GF-D8 (cell line): Measurements from ENCODE around the gene CCDC159.
"Not testable (repeated sequence)": the region's sequence is repeated elsewhere in the genome, so short reads cannot be mapped to it uniquely, and the experiment has no call there.

ENCODE experiments used
- DNase-seq: peaks from one replicate; lab custom pipeline; 2025; lab: John Stamatoyannopoulos, UW

CCDC159 gene

GRCh38 chr19:11367528-11367927 is 21.2 kb downstream of the CCDC159 start:
- no peak for DNase-seq

DNA sequence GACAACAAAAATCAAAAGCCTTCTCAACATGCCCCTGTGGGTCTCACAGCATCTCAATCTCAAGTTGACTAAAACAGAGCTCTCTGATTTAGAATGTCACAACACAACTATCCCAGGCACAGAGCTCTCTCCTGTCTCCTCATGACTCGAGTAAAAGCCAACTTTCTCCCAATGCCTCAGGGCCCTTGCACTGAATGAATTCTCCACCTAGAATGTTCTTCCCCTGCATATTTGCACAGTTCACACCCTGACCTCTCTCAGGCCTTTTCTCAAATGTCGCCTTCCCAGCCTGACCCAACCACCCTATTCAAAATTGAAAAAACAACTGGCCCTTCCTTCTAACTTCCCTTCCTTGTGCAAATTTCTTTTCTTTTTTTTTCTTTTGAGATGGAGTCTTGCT is 24.4 kb downstream of the CCDC159 start:
- DNase-seq, result no peak

DNA sequence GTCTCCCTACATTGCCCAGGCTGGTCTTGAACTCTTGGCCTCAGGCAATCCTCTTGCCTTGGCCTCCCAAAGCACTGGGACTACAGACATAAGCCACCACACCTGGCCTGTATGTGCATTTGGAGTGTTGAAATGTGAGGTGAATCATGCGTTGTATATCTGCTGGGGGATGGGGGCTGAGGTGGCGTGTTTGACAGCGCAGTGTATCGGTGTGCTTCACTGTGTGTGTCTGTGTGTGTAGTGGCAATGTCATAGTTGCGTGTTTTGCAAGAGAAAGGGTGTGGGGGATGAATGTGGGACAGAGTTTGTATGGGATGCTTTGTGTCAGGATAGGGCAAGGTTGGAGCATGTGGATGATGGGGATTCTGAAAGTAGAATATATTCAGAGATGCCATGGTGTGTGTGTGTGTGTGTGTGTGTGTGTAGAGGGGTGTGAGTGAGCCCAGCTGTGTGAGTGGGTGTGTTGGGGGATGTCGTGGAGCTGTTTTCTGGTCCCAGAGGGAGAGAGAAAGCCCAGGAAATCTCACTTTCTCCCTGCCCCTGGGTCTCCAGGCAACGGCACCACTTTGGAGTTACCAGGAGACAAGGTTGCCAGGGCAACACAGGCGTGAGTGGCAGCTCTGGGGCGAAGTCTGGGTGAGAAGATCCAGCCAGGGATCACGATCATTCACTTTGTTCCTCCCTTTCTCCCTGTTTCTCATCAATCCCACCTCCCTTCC is 27.0 kb downstream of the CCDC159 start:
- no peak for DNase-seq

DNA sequence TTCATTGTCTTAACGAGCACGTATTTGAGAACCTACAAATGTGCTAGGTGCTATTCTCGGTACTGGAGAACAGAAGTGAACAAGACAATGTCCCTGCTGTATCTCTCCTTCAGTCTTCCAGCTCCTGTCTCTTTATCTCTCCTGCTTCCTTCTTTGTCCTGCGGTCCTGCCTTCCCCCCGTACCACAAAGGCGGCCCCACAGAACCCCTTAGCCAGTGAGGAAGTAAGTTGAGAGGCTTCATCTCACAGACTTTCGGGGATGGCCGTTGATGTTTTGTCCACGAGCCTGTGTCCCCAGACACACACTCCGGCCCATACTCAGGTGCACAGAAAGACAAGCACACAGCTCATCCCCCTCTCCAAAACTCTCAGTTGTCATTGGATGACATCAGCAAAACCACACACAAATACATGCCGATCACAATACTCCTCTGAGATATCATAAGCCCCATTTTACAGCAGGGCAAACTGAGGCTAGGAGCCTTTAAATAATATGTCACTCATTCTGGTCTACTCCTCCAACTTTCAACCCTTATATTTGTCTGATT is 27.6 kb downstream of the CCDC159 start:
- DNase-seq, result peak; percentile 28

- peak; percentile 100 for DNase-seq
Measured at GRCh38 chr19:11374433-11375142, 28.3 kb downstream of the CCDC159 start, which contains the start of gene SWSAP1. Gene SWSAP1 (plus strand): TSS chr19:11374666. CDS start chr19:11374681, 15 bp downstream.

DNA sequence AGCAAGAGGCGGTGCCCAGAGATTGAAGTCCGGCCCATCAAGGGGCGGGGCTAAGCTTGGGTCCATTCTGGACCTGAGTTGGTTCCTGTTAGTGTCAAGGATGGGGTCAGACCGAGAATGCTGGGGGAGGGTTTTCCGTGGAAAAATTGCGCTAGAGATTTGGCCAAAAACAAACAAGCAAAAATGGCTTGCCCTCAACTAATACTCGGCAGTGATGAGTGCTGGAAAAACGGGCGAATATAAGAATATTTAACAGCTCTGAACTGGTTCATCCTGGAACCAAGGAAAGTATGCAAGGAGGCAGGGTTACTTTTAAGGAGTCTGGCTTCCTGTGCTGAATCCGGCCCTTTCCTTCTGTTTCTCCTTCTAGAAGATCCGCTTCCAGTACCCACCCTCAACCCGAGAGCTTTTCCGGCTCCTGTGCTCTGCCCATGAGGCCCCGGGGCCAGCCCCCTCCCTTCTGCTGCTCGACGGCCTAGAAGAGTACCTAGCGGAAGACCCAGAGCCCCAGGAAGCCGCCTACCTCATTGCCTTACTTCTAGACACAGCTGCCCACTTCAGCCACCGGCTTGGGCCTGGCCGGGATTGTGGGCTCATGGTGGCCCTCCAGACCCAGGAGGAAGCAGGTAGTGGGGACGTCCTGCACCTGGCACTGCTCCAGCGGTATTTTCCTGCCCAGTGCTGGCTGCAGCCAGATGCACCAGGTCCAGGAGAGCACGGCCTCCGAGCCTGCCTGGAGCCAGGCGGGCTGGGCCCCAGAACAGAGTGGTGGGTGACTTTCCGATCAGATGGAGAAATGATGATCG is 29.0 kb downstream of the CCDC159 start:
- peak; percentile 57 for DNase-seq

GRCh38 chr19:11377237-11377636 is 30.9 kb downstream of the CCDC159 start:
- DNase-seq, result peak; percentile 23

GRCh38 chr19:11377756-11378155 is 31.4 kb downstream of the CCDC159 start:
- no peak for DNase-seq

GRCh38 chr19:11378319-11379189 is 32.2 kb downstream of the CCDC159 start:
- DNase-seq, result no peak

DNA sequence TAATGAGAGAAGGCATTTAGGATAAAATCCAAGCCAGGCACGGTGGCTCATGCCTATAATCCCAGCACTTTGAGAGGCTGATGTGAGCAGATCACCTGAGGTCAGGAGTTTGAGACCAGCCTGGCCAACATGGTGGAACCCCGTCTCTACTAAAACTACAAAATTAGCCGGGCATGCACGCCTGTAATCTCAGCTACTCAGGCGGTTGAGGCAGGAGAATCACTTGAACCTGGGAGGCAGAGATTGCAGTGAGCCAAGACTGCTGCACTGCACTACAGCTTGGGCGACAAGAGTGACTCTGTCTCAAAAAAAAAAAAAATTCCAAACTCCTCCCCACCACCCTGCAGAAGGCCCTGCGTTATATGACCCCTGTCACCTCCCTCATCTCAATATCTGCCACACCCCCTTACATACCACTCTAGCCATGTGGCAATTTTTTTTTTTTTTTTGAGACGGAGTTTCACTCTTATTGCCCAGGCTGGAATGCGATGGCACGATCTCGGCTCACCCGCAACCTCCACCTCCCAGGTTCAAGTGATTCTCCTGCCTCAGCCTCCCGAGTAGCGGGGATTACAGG is 33.0 kb downstream of the CCDC159 start:
- not testable (repeated sequence) for DNase-seq

DNA sequence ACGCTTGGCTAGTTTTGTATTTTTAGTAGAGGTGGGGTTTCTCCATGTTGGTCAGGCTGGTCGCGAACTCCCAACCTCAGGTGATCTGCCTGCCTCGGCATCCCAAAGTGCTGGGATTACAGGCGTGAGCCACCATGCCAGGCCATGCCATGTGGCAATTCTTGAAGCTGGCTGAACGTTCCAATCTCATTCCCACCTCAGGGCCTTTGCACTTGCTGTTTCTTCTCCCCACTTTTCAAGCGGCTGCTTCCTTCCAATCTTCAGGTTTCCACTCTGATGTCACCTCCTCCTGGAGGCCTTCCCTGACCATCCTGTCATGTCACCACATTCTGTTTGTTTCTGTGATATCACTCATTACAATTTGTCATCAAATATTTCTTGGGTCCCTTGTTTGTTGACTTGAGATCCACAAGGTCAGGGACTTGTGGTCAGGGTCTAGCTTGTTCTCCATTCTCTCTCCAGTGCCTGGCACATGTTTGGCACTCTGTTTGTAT is 33.6 kb downstream of the CCDC159 start:
- DNase-seq, result no peak

DNA sequence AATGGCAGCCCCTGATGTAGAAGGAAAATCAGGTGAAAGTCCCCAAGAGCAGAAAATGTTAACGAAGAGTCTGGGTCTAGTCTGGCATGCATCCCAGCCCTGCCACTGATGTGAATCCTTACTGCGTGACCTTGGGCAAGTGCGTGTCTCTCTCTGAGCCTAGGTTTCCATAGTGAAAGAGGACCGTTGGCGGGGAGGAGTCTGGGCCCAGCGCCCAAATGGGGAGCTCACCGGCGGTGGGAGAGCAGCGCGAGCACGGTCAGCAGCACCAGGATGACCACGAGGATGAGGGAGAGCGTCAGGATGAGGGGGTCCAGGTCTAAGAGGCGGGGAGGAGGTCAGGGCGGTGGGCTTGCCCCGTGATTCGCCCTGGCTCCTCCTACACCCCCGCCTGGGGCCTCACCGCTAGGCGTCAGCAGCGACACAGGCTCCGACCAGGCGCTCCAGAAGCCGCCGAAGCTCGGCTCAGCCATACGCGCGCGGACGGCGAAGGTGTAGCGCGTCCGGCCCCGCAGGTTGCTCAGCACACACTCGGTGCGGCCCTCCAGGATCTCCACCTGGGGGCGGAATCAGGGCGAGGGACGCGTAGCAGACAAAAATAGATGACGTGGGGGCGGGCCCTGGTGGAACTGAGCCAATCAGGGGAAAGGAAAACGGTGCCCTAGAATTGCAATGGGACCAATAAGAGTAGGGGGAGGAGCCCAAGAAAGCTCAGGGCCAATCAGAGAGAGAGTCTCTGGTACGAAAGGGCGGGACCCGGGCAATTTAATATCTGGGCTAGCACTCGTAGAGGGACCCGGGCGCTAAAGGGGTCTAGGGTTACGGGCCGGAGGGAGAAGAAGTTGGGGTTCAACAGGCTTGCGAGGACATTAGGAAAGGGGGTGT is 34.6 kb downstream of the CCDC159 start:
- DNase-seq, result peak; percentile 80

DNA sequence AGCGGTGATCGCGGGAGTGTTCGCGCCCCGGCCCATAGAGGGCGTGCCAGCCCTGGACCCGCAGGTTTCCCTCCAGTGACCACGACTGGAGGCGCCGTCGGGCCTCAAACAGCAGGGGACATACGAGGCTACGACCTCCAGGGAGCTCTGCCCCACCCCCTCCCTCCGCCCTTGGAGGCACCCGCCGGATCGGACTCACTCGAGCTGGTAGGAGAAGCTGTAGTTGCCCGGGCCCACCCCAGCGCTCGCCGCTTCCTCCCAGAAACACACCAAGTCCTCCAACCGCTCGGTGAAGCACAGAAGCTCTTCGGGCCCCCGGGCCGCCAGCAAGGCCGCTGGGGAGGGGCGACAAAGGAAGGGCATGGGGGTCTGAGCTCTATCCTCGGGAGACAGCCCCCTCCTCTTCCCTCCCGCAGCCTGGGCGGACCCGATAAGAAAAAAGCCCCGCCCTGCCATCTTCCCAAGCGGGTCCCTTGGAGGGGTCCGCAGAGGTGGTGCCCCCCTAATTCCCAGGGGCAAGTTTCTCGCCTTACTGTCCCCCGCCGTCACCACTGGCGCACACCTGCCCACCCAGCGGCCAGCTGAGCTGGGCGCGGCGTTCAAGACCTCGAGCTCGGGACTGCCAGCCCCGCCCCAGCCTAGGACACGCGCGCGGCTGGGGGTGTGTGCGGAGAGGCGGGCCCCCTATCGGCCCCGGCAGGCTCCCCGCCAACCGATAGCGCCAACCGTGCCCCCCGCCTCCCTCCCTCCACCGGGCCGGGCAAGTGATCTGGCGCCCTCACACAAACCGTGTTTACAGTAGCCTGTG is 36.8 kb downstream of the CCDC159 start:
- no peak for DNase-seq

DNA sequence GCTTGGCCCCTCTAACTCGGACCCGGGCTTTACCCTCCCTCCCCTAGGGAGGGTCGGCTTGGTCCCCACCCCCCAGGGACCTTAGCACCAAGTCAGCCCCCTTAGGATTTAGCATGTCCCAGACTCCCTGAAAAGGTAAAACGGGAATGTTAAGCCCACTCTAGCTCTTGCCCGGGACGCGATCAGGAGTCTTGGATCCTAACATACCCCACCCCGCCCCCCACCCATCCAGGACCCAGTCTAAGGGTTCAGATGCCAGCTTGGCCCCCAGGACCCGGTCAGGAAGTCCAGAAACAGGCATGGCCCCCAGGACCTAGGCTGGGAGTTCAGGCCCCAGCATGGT is 37.4 kb downstream of the CCDC159 start:
- DNase-seq, result no peak

DNA sequence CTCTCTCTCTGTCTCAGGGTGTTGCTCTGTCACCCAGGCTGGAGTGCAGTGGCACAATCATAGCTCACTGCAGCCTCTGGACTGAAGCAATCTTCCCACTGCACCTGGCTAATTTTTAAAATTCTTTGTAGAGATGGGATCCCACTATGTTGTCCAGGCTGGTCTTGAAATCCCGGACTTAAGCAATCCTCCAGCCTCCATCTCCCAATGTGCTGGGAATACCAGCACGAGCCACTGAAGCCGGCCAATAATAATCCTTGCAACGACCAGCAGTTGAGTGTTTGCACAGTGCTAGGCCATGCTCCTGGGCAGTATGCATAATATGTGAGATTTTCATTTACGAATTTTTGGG is 38.4 kb downstream of the CCDC159 start:
- no peak for DNase-seq

GRCh38 chr19:11387162-11388034 is 41.1 kb downstream of the CCDC159 start:
- peak; percentile 4 for DNase-seq

DNA sequence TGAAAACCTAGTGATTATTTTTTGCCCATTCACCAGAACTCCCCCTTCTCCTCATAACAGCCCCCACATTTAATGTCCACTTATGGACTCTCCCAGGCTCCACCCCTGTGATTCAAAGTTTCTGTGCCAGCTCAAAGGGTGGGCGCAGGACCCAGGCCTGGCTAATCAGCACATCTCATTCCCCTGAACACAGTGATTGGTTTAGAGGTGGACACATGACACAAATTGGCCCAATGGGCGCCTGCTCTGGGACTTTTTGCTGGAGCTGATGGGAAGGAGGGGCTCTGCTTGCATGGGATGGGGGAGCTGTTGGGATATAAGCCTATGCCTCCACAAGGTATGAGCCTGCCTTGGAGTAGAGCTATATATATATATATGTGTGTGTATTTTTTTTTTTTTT is 44.0 kb downstream of the CCDC159 start:
- no peak for DNase-seq
